H9 (cell line): Measurements from ENCODE around the gene LAMC2. TPM values are rescaled to one million over a fixed set of nuclear protein-coding genes. Genes with fewer than 3 reads are reported as not detected.

ENCODE experiments used
- DNase-seq: peaks from one replicate; pipeline ENCODE4 v3.0.0-alpha.2; 2017
- H2AFZ ChIP-seq: one replicate; pipeline ENCODE4 v1.6.1; 2013; ENCODE audit warnings: mild to moderate bottlenecking, low read length, control low read depth, moderate library complexity
- H2AK5ac ChIP-seq: 2 replicates; pipeline ENCODE4 v1.6.1; 2013; ENCODE audit warnings: low read length, control low read depth, mixed read lengths; ENCODE audit not compliant: insufficient read length
- H2BK120ac ChIP-seq: one replicate; pipeline ENCODE4 v1.6.1; 2013; ENCODE audit warnings: low read depth, mild to moderate bottlenecking, low read length, control low read depth, inconsistent platforms; ENCODE audit not compliant: poor library complexity, severe bottlenecking
- H2BK12ac ChIP-seq: 2 replicates; pipeline ENCODE4 v1.6.1; 2013; ENCODE audit warnings: low read length, control low read depth, mixed read lengths, low read depth; ENCODE audit not compliant: insufficient read length
- H2BK15ac ChIP-seq: 2 replicates; pipeline ENCODE4 v1.6.1; 2013; ENCODE audit warnings: low read depth, low read length, control low read depth
- H2BK20ac ChIP-seq: one replicate; pipeline ENCODE4 v1.6.1; 2013; ENCODE audit warnings: low read depth, mild to moderate bottlenecking, low read length, control low read depth, inconsistent platforms; ENCODE audit not compliant: poor library complexity, severe bottlenecking
- H2BK5ac ChIP-seq: 2 replicates; pipeline ENCODE4 v1.6.1; 2013; ENCODE audit warnings: low read length, control low read depth, mixed read lengths; ENCODE audit not compliant: insufficient read length
- H3K14ac ChIP-seq: 2 replicates; pipeline ENCODE4 v1.6.1; 2013; ENCODE audit warnings: low read length, control low read depth; ENCODE audit not compliant: insufficient read depth
- H3K18ac ChIP-seq: 2 replicates; pipeline ENCODE4 v1.6.1; 2013; ENCODE audit warnings: low read depth, mild to moderate bottlenecking, mixed read lengths, low read length, control low read depth; ENCODE audit not compliant: insufficient read length
- H3K23ac ChIP-seq: 2 replicates; pipeline ENCODE4 v1.6.1; 2013; ENCODE audit warnings: low read length, control low read depth, mixed read lengths, low read depth; ENCODE audit not compliant: insufficient read length
- H3K23me2 ChIP-seq: 2 replicates; pipeline ENCODE4 v1.6.1; 2013; ENCODE audit warnings: low read depth, mild to moderate bottlenecking, mixed read lengths, low read length, control low read depth; ENCODE audit not compliant: insufficient read length, poor library complexity, severe bottlenecking
- H3K27ac ChIP-seq: 2 replicates; pipeline ENCODE4 v1.5.1; 2013; ENCODE audit warnings: low read length, control low read depth, mixed read lengths, low read depth; ENCODE audit not compliant: insufficient read length
- H3K27me3 ChIP-seq: 2 replicates; pipeline ENCODE4 v1.6.1; 2013; ENCODE audit warnings: low read length, control low read depth, inconsistent platforms; ENCODE audit not compliant: insufficient read depth
- H3K4ac ChIP-seq: 2 replicates; pipeline ENCODE4 v1.6.1; 2013; ENCODE audit warnings: low read depth, mild to moderate bottlenecking, control low read depth, inconsistent platforms, low read length, moderate library complexity
- H3K4me1 ChIP-seq: 2 replicates; pipeline ENCODE4 v1.6.1; 2013; ENCODE audit warnings: low read length, control low read depth, inconsistent platforms; ENCODE audit not compliant: insufficient read depth
- H3K4me2 ChIP-seq: 2 replicates; pipeline ENCODE4 v1.6.1; 2013; ENCODE audit warnings: low read length, control low read depth, mixed read lengths; ENCODE audit not compliant: insufficient read length, insufficient read depth
- H3K56ac ChIP-seq: 2 replicates; pipeline ENCODE4 v1.6.1; 2013; ENCODE audit warnings: low read depth, mild to moderate bottlenecking, mixed read lengths, low read length, control low read depth; ENCODE audit not compliant: insufficient read length
- H3K79me1 ChIP-seq: 2 replicates; pipeline ENCODE4 v1.6.1; 2013; ENCODE audit warnings: low read depth, mild to moderate bottlenecking, moderate library complexity, low read length, control low read depth, inconsistent platforms; ENCODE audit not compliant: insufficient read depth, poor library complexity, severe bottlenecking
- H3K79me2 ChIP-seq: 2 replicates; pipeline ENCODE4 v1.6.1; 2013; ENCODE audit warnings: low read length, control low read depth, inconsistent platforms; ENCODE audit not compliant: insufficient read depth
- H3K9ac ChIP-seq: 2 replicates; pipeline ENCODE4 v1.6.1; 2013; ENCODE audit warnings: low read length, control low read depth, mixed read lengths; ENCODE audit not compliant: insufficient read length; ENCODE audit errors: extremely low read depth
- H3K9me3 ChIP-seq: one replicate; pipeline ENCODE4 v1.6.1; 2013; ENCODE audit warnings: low read depth, low read length, inconsistent platforms; ENCODE audit not compliant: control insufficient read depth
- H3T11ph ChIP-seq: one replicate; pipeline ENCODE4 v1.6.1; 2013; ENCODE audit warnings: mild to moderate bottlenecking, low read length, control low read depth, inconsistent platforms
- H4K20me1 ChIP-seq: one replicate; pipeline ENCODE4 v1.6.1; 2013; ENCODE audit not compliant: control insufficient read depth, insufficient read length, insufficient read depth
- H4K5ac ChIP-seq: 2 replicates; pipeline ENCODE4 v1.6.1; 2013; ENCODE audit warnings: low read depth, mild to moderate bottlenecking, mixed read lengths, low read length, control low read depth; ENCODE audit not compliant: insufficient read length
- H4K8ac ChIP-seq: replicated peaks from 2 replicates; pipeline ENCODE4 v1.6.1; 2013; ENCODE audit warnings: low read length, control low read depth, mixed read lengths, low read depth; ENCODE audit not compliant: insufficient read length
- H4K91ac ChIP-seq: 2 replicates; pipeline ENCODE4 v1.6.1; 2013; ENCODE audit warnings: low read depth, mild to moderate bottlenecking, moderate library complexity, mixed read lengths, low read length, control low read depth; ENCODE audit not compliant: insufficient read length
- H3K27ac Mint-ChIP-seq, 3 experiments: 2 replicates in 2 of 3; 3 replicates in 1 of 3; pipeline ENCODE4 v1.8.0; 2020 to 2021; ENCODE audit warnings: mixed read lengths in 3 of 3, mild to moderate bottlenecking in 1 of 3, moderate library complexity in 1 of 3
- H3K27me3 Mint-ChIP-seq: 2 replicates; pipeline ENCODE4 v1.8.0; 2021; ENCODE audit warnings: low read depth, mild to moderate bottlenecking, moderate library complexity, mixed read lengths
- H3K36me3 Mint-ChIP-seq, 3 experiments: 2 replicates in 2 of 3; 3 replicates in 1 of 3; pipeline ENCODE4 v1.8.0; 2020 to 2021; ENCODE audit warnings: low read depth in 3 of 3, mixed read lengths in 3 of 3; ENCODE audit not compliant: insufficient read depth in 1 of 3
- H3K4me1 Mint-ChIP-seq, 2 experiments: 2 replicates each; pipeline ENCODE4 v1.8.0; 2020; ENCODE audit warnings: mixed read lengths in 2 of 2
- H3K4me3 Mint-ChIP-seq, 2 experiments: 2 replicates in 1 of 2; 3 replicates in 1 of 2; pipeline ENCODE4 v1.8.0; 2020 to 2021; ENCODE audit warnings: mild to moderate bottlenecking in 2 of 2, mixed read lengths in 2 of 2, moderate library complexity in 1 of 2
- H3K9me3 Mint-ChIP-seq, 2 experiments: 2 replicates in 1 of 2; 3 replicates in 1 of 2; pipeline ENCODE4 v1.8.0; 2020; ENCODE audit warnings: mild to moderate bottlenecking in 2 of 2, mixed read lengths in 2 of 2, moderate library complexity in 1 of 2
- WGBS: extraction: QIAGEN DNeasy Blood & Tissue Kit; methylation state at CpG from one replicate; pipeline ENCODE4 v1.1.7; 2013; ENCODE audit warnings: missing lambda C conversion rate, low lambda C conversion rate, mixed read lengths; ENCODE audit not compliant: insufficient read length; ENCODE audit errors: extremely low coverage; 5-methylcytosine and 5-hydroxymethylcytosine counted together
- total RNA-seq: library from RNA; stranded (reverse); gene quantifications from 2 replicates; pipeline ENCODE4 v1.2.1, GENCODE V29; 2021
- TF ChIP-seq, protein P1 (sequence below): fragments of 200-600 bp; sonication (generic); conservative IDR thresholded peaks from 3 replicates; pipeline ENCODE4 v1.8.0; 2021; ENCODE audit warnings: antibody characterized with exemption, mild to moderate bottlenecking

The LAMC2 gene
- total RNA-seq, 1 experiment from 2014 or later, result 7.4 TPM

DNA sequence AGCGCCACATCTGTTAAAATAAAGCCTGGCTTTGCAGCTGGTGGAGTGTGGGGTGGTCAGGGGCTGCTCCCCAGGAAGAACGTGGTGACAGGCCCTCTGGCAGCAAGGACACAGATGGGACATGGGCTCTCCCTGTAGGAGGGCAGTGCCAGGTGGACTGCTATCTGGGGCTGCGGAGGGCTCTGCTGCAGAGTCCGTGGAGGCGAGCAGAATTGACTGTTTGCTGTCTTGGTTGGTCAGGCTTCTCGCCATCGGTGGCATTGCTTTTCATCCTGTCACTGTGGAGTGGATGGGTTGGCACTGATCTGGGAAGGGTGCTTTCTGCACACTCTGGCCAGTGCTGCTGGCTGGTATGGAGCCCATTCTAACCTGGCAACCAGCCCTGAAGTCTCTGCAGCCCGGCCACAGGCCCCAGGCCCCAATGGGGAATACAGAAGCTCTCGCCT is 103.0 kb downstream of the LAMC2 start:
- H3K23ac ChIP-seq, result no peak overlapping the region
- DNase-seq, result no peak
- no peak overlapping the region for H3K27ac ChIP-seq
- Mint-ChIP-seq H3K4me3 (no peak overlapping the region), H3K4me1 (peaks cover 28 to 30% of the 10 kb centered on the region in 2 experiments), H3K36me3 (peaks cover 3 to 9% (median 4%) of the 10 kb centered on the region in 3 experiments; a peak in 5 of 7 replicates), H3K27ac (no peak overlapping the region), H3K27me3 (no peaks in the 10 kb centered on the region), H3K9me3 (peaks cover 0 to 3% of the 10 kb centered on the region in 2 experiments; a peak in 2 of 5 replicates)
- no peak overlapping the region for H4K5ac ChIP-seq
- no peaks in the 10 kb centered on the region for H3K79me1 ChIP-seq
- no peak overlapping the region for H3K56ac ChIP-seq
- no peak overlapping the region for H2BK20ac ChIP-seq
- H3K23me2 ChIP-seq, result no peaks in the 10 kb centered on the region
- H3K27me3 ChIP-seq, result no peaks in the 10 kb centered on the region
- no peak overlapping the region for H4K91ac ChIP-seq
- no peak overlapping the region for H2BK5ac ChIP-seq
- no CpG with 5 or more reads among the region's 9 CpGs for WGBS
- H2BK12ac ChIP-seq, result no peak overlapping the region
- no peak overlapping the region for H3T11ph ChIP-seq
- H2BK15ac ChIP-seq, result no peak overlapping the region
- TF ChIP-seq, protein P1, sequence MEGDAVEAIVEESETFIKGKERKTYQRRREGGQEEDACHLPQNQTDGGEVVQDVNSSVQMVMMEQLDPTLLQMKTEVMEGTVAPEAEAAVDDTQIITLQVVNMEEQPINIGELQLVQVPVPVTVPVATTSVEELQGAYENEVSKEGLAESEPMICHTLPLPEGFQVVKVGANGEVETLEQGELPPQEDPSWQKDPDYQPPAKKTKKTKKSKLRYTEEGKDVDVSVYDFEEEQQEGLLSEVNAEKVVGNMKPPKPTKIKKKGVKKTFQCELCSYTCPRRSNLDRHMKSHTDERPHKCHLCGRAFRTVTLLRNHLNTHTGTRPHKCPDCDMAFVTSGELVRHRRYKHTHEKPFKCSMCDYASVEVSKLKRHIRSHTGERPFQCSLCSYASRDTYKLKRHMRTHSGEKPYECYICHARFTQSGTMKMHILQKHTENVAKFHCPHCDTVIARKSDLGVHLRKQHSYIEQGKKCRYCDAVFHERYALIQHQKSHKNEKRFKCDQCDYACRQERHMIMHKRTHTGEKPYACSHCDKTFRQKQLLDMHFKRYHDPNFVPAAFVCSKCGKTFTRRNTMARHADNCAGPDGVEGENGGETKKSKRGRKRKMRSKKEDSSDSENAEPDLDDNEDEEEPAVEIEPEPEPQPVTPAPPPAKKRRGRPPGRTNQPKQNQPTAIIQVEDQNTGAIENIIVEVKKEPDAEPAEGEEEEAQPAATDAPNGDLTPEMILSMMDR, result no peak
- H2AK5ac ChIP-seq, result no peak overlapping the region
- no peak overlapping the region for H2BK120ac ChIP-seq
- H4K20me1 ChIP-seq, result no peaks in the 10 kb centered on the region
- H3K4ac ChIP-seq, result no peak overlapping the region
- H3K18ac ChIP-seq, result no peak overlapping the region
- no peak overlapping the region for H3K4me2 ChIP-seq
- no peak overlapping the region for H3K9ac ChIP-seq
- H2AFZ ChIP-seq, result no peak overlapping the region
- H3K4me1 ChIP-seq, result peaks cover 10% of the 10 kb centered on the region; the same call in 1 of the 2 replicates
- H3K14ac ChIP-seq, result no peak overlapping the region
- H3K79me2 ChIP-seq, result no peaks in the 10 kb centered on the region
- H3K9me3 ChIP-seq, result no peaks in the 10 kb centered on the region
- H4K8ac ChIP-seq, result no peak overlapping the region
